GM21576 (cell line): ENCODE results near the gene ZFYVE28.
"Not testable (repeated sequence)": the region's sequence is repeated elsewhere in the genome, so short reads cannot be mapped to it uniquely, and the experiment has no call there.

ENCODE experiments used
- ATAC-seq: cut with Tn5 transposase; IDR thresholded peaks from one replicate; pipeline ENCODE4 v1.9.1; 2021; ENCODE audit warnings: mild to moderate bottlenecking, moderate library complexity; ENCODE audit not compliant: unreplicated experiment

Gene ZFYVE28

DNA sequence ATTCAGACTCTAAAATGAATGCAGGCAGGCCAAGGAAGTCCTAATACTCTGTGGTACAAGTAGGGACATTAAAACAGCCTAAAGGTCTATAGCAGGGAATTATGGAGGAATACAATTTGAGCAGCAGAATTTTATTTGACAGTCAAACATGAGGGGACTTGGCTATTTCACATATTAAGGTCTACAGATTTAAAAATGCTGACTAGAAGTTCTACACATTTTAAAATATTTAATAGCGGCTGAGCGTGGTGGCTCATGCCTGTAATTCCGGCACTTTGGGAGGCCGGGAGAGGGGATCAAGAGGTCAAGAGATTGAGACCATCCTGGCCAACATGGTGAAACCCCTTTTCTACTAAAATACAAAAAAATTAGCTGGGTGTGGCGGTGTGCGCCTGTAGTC is 187.4 kb downstream of the ZFYVE28 start:
- no peak for ATAC-seq

DNA sequence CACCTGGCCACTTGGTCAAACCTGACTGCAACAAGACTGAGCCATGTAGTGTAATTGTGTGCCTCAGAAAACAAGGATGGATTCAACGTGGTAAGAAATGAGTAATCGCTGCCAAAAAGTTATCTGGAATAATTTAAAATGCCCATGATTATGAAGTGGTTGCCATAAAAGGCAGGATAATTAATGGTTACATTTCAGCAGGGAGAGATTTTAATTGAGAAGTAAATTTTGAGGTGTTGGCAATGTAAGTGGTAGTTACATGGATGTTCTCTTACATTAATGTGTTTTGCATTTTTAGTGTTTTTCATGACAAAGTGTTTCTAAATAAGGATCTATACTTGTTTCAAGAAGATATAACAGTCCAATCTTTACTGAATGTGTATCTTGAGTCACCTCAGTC is 192.2 kb downstream of the ZFYVE28 start:
- ATAC-seq: no peak

DNA sequence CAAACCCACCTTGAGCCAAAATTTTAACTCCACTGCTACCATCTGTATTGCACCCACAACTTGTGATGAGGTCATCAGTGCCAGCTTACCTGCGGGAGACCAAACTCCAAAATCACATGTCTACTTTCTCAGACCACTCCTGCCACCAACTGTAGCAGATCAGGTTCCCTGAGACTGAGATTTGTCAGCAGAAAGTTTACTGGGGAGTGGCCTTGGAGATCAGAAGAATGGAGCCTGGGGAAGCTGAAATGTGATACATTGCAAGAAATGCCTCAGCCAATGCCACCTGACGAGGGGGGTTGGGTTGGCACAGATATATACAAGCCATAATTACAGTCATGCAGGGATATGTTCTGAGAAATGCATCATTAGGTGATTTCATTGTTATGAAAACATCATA is 195.6 kb downstream of the ZFYVE28 start:
- ATAC-seq: no peak

DNA sequence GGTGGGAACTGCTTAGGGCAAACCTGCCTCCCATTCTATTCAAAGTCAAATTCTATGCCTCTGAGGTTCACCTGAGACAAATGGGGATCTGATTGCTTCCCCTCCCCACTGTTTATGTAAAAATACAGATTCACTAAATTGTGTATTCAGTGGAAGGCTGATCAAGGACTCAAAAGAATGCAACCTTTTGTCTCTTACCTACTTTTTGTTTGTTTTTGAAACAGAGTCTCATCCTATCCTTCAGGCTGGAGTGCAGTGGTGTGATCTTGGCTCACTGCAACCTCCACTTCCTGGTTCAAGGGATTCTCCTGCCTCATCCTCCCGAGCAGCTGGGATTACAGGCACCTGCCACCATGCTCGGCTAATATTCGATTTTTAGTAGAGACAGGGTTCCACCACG is 197.1 kb downstream of the ZFYVE28 start:
- not testable (repeated sequence) for ATAC-seq

DNA sequence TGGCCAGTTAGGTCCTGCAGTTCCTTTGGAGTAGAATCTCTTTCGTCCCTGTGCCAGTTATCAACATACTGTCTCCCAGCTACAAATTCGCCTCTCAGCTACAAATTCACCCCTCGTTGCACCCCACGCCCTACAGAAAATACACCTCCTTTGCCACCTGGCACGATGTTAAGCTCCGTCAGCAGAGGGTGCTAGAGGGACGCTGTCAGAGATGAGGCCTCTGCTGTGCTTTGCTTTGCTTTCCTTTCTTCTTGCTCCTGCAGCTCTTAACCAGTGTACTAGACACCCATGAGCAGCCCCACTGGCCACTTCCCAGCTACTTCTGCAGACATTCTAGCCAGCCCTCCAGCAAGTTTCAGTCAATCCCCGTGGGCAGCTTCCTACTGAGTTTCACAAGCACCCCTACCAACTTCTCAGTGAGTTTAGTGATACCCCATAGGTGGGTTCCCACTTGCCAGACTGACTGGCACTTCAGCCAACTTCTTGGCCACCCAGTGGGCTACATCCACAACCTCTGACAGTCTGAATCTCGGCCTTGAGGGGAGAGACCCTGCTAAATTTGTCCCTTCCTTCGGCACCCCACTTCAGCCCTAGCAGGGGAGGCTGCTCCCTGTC is 198.3 kb downstream of the ZFYVE28 start:
- ATAC-seq: no peak
